Measurements from ENCODE around the gene VSX2.

VSX2 gene

GRCh38 chr14:74238974-74239847 lies at the start of gene VSX2:
Gene VSX2 (plus strand): TSS chr14:74239449. CDS start chr14:74239562, 113 bp downstream.
- no peak for DNase-seq

DNA sequence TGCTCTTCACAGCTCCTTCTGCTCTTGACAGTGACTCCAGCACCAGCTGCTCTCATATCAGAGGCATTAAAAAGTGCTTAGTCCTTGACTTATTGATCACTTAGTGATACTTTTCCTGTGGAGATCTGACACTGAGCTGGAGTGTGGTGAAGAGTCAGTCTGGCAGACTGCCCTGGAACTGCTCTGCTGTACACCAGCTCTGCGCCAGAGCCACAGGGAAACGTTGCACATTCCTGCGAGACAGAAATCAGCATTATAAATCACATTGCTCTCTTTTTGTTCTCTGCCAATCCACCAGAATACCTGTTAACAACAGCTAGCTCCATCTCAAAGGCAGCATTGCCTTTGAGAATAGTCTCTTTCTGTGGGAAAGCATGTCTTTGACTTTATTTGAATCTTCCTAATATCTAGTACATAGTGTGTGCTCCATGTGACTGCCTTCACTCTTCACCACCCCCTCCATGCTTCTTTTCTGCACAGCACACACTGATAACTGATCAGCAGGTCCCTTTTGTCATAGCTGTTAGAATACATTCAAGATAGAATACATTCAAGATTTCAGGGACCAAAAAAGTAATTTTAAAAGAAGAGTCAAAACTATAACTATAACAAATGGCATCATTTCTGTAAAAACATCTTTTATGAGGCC lies 48.2 kb upstream of the VSX2 start:
- DNase-seq: no peak

- no peak for DNase-seq
These were observed 44.6 kb upstream of the VSX2 start for GRCh38 chr14:74194506-74195274.

GRCh38 chr14:74195623-74196022 lies 43.6 kb upstream of the VSX2 start:
- no peak for DNase-seq

GRCh38 chr14:74198441-74199234 lies 40.6 kb upstream of the VSX2 start:
- no peak for DNase-seq

GRCh38 chr14:74202113-74202512 lies 37.1 kb upstream of the VSX2 start:
- DNase-seq: no peak

- DNase-seq: no peak
These were observed 35.6 kb upstream of the VSX2 start for GRCh38 chr14:74203639-74204038.

GRCh38 chr14:74204491-74204890 lies 34.8 kb upstream of the VSX2 start:
- no peak for DNase-seq

DNA sequence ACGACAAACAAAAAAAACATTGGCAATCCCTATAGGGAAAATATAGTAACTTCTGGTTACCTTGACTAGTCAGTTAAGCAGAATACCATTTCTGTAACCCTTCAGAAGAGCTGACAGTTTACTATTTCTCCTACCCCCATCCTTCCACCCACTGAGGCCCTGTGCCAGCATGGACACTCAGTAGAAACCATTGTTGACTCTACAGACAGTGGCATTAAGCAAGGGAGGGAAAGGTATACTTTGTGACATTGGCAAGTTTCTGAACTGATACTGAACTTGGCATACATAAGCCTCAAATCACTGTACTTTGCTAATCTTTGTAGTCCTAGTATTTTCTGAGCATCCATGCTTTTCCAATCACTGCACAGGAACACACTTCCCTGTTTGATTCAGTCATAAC lies 33.4 kb upstream of the VSX2 start:
- DNase-seq: no peak

DNA sequence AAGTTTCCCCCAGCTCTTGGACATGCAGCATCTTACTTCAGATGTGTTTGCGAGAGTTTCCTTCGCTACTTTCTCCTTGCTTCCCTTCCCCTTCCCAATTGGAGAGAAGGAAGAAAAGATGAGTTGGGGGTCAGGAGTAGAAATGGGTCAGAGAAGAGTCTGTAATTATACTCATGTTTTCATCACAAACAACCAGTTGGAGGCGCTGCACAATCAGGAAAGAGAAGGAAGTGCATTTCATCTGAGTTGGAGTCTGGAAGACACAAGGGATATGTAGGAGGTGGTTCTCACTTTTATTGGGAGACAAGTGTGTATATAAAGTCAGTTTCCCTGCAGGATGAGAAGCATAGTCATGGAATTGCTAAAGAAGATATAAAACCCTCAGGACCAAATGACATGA lies 31.3 kb upstream of the VSX2 start:
- no peak for DNase-seq

- DNase-seq: no peak
These were observed 30.6 kb upstream of the VSX2 start for GRCh38 chr14:74208642-74209041.

- no peak for DNase-seq
These were observed 27.2 kb upstream of the VSX2 start for GRCh38 chr14:74211945-74212580.

DNA sequence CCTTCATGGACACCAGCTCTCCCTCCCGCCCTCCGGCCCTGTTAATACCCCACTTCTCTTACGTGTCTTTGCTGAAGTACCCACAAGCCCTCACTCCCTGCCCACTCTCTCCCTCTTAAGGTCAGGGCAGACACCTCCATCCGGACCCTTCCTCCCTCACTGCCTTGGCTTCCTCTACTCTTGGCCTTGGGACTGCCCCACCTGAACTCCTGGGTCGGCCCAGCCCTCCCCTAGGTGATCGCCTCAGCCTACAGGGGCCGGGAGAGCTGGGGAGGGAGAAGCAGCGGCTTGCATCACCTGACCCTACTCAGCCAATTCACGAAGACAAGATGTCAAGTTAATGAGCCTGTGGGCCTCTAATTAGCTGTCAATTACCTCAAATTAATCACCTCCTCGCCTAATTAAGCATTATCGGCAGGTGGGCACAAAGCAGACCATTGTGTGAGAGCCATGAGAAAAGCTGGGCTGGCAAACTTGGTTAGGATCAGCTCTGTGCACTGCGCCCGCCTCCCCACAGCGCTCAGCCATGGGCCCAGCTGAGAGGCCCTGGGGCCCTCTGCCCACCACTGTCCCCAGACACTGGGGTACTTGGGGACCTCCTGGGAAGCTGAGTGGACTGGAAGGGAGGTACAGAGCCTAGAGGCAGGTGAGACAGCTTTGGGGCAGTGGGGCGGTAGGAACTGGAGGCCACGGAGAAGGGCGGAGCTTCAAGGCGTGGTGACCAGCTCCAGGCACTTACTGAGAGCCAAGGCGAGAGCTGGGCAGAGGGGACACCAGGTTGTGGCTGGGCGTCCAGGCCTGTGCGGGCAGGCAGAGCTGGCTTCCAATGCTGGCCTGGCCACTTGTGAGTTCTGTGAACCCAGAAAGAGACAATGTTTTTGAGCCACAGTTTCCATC lies 25.1 kb upstream of the VSX2 start:
- DNase-seq: no peak

DNA sequence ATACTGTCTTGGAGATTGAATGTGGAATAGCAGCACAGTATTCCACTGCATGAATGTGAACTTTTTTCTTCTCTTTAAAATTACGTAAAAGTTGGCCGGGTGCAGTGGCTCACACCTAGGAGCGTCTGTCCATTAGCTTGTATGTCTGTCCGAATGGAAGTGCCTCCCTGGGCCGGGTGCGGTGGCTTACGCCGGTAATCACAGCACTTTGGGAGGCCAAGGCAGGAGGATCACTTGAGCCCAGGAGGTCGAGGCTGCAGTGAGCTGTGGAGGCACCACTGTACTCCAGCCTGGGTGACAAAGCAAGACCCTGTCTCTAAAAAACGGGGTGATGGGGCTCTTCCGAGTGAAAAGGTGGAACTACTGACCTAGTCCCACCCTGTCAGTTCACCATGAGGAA lies 22.6 kb upstream of the VSX2 start:
- no peak for DNase-seq

DNA sequence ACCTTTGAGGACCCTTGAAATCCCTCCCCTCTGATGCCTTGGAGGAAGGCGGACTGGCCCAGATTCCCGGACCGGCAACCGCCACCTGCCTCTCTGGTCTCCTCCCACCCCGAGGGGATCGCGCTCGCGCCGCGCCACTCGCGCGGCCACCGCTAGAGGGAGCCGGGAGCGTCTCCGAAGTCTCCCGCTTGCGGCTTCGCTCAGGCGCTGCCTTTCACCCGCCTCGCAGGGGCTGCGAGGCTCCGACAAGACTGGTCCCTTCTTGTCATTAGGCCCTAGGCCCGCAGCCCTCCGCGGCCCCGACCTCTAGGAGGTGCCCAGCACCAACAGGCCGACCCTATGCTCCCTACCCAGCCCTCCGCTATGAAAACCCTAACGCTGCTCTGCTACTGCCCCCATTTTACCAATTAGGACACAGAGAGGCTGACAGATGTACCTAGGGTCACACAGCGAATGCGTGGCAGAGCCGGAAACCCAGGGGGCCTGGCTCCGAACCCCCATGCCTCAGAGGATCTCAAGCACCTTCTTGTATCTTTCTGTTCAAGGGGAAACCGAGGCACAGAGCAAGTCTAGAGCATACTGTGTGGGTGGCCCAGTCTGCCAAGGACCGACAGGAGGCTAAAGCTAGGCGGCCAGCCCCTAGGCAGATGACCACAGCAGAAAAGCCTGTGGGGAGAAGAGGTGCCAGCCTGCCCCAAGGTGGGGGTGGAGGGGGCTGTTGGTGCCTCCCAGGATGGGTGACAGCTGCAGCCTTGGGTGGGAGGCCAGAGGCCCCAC lies 21.4 kb upstream of the VSX2 start:
- DNase-seq: peak; percentile 82

DNA sequence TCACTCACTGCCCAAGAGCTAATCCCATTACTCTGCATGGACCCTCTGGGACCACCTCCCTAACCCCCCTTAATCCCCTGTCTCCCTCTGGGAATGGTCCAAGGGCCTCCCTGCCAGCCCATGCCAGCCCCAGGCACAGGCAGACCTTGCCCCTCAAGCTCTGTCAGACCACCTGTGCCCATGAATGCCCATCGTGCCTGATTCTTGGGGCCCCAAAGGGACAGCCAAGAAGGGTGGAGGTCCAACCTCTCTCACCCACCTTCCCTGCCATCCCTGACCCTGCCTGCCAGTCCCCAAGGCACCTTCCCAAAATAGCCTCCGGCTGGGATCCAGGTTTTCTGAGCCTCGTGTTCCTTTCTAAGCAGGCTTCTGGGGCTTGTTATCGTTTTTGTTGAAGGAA lies 20.8 kb upstream of the VSX2 start:
- no peak for DNase-seq

DNA sequence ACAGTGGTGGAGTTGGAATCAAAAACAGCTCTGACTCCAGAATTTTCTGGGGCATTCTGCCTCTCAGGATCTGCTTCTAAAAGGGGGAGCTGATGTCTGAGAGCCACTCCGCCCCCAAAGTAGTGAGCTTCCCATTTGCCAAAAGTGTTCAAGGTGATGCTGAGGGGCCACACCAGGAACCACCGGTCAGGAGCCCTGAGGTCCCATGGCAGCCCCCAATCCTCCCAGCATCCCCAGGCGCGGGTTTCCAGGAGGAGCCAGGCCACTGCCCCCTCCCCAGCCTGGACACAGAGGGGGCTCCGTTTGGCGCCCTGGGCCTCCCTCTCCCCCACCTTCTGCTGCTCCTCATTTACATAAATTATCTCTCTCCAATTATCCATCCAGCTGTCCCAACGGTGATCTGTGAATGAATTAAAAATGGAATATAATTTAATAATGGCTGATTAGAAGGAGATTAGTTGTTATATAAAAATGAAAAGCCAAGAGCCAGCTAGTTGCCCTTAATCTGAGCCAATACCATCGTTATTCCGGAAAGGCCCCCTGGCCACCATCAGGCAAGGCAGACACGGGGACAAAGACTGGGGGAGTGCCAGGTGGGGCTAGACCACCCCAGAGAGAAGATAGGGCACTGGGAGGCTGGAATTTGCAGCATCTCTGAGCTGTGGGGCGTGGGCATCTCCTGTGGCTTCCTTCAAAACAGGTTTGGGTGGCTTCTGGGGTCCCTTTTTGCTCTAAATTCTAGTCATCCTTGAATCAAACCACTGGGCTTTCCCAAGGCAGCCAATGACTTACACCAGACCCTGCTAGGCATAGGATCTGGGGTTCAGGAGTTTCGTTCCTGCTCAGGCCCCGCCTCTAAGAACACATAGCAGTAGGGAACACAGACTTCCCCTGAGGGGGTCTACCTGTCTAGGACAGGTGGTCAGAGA lies 19.7 kb upstream of the VSX2 start:
- no peak for DNase-seq

- no peak for DNase-seq
These were observed 18.3 kb upstream of the VSX2 start for GRCh38 chr14:74220991-74221390.

DNA sequence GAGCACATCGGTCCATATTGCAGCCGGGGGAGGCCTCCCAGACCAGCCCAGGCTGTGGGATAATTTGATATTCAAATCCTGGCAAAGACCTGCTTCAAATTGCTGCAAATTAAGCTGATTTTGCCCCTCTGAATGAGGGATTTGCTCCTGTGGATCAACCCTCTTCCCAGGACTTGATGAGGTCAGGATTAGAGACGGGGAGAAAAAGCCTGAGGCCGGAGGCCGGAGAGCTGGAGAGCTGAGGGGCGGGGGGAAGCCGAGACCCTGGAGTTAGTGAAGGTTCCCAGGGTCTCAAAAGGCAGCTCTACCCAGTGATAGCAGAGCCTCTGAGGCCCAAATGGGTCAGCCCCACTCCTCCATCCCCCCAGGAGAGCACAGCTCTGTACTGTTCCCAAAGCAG lies 17.5 kb upstream of the VSX2 start:
- DNase-seq: no peak
